Activated naive CD4-positive, alpha-beta T cell treated with anti-CD3 and anti-CD28 coated beads, Interleukin-2, amount 50 U/mL, for 24 hours (primary cell): ENCODE measurements around the gene LCE2C.
"Not testable (repeated sequence)": the region's sequence is repeated elsewhere in the genome, so short reads cannot be mapped to it uniquely, and the experiment has no call there.

ENCODE experiments used
- H3K27ac Mint-ChIP-seq: one replicate; pipeline ENCODE4 v1.8.0; 2021; ENCODE audit warnings: mild to moderate bottlenecking, mixed read lengths
- H3K27me3 Mint-ChIP-seq: one replicate; pipeline ENCODE4 v1.8.0; 2021; ENCODE audit warnings: mixed read lengths
- H3K36me3 Mint-ChIP-seq: one replicate; pipeline ENCODE4 v1.8.0; 2021; ENCODE audit warnings: mixed read lengths
- H3K4me1 Mint-ChIP-seq: one replicate; pipeline ENCODE4 v1.8.0; 2021; ENCODE audit warnings: mixed read lengths
- H3K4me3 Mint-ChIP-seq: one replicate; pipeline ENCODE4 v1.8.0; 2021; ENCODE audit warnings: mild to moderate bottlenecking, mixed read lengths
- H3K9me3 Mint-ChIP-seq: one replicate; pipeline ENCODE4 v1.8.0; 2021; ENCODE audit warnings: mixed read lengths

Gene LCE2C

GRCh38 chr1:152674983-152675382 lies at the start of gene LCE2C:
Gene LCE2C (plus strand): TSS chr1:152675279. CDS start chr1:152676016, 737 bp downstream.
- not testable (repeated sequence) for H3K9me3 Mint-ChIP-seq, H3K4me1 Mint-ChIP-seq, H3K27ac Mint-ChIP-seq, H3K36me3 Mint-ChIP-seq, H3K4me3 Mint-ChIP-seq
- peaks cover 16% of the 10 kb centered on the region for H3K27me3 Mint-ChIP-seq

- H3K27ac Mint-ChIP-seq = no peak overlapping the region
- no peaks in the 10 kb centered on the region for H3K36me3 Mint-ChIP-seq
- no peaks in the 10 kb centered on the region for H3K4me1 Mint-ChIP-seq
- H3K27me3 Mint-ChIP-seq = peaks cover 31% of the 10 kb centered on the region
- H3K4me3 Mint-ChIP-seq = no peak overlapping the region
- H3K9me3 Mint-ChIP-seq = no peaks in the 10 kb centered on the region
Observed at GRCh38 chr1:152626744-152627143, 48.3 kb upstream of the LCE2C start.

- no peak overlapping the region for H3K4me3 Mint-ChIP-seq
- H3K27ac Mint-ChIP-seq = no peak overlapping the region
- no peaks in the 10 kb centered on the region for H3K9me3 Mint-ChIP-seq
- peaks cover 25% of the 10 kb centered on the region for H3K27me3 Mint-ChIP-seq
- H3K36me3 Mint-ChIP-seq = no peaks in the 10 kb centered on the region
- H3K4me1 Mint-ChIP-seq = no peaks in the 10 kb centered on the region
Observed at GRCh38 chr1:152630596-152630995, 44.5 kb upstream of the LCE2C start.

GRCh38 chr1:152640351-152640750 lies 34.7 kb upstream of the LCE2C start:
- H3K4me1 Mint-ChIP-seq = no peaks in the 10 kb centered on the region
- H3K4me3 Mint-ChIP-seq = no peak overlapping the region
- H3K9me3 Mint-ChIP-seq = peaks cover 8% of the 10 kb centered on the region
- peaks cover 10% of the 10 kb centered on the region for H3K27me3 Mint-ChIP-seq
- H3K36me3 Mint-ChIP-seq = no peaks in the 10 kb centered on the region
- no peak overlapping the region for H3K27ac Mint-ChIP-seq

- Mint-ChIP-seq H3K27ac (no peak overlapping the region), H3K4me3 (no peak overlapping the region), H3K36me3 (no peaks in the 10 kb centered on the region), H3K4me1 (no peaks in the 10 kb centered on the region), H3K27me3 (peaks cover 17% of the 10 kb centered on the region), H3K9me3 (peaks cover 8% of the 10 kb centered on the region)
Observed at GRCh38 chr1:152643945-152644344, 31.1 kb upstream of the LCE2C start.

GRCh38 chr1:152645146-152645545 lies 29.9 kb upstream of the LCE2C start:
- Mint-ChIP-seq H3K9me3 (no peaks in the 10 kb centered on the region), H3K36me3 (no peaks in the 10 kb centered on the region), H3K4me3 (no peak overlapping the region), H3K27me3 (peaks cover 18% of the 10 kb centered on the region), H3K27ac (no peak overlapping the region), H3K4me1 (no peaks in the 10 kb centered on the region)

- no peaks in the 10 kb centered on the region for H3K4me1 Mint-ChIP-seq
- H3K27ac Mint-ChIP-seq = no peak overlapping the region
- H3K27me3 Mint-ChIP-seq = peaks cover 18% of the 10 kb centered on the region
- H3K9me3 Mint-ChIP-seq = no peaks in the 10 kb centered on the region
- no peak overlapping the region for H3K4me3 Mint-ChIP-seq
- no peaks in the 10 kb centered on the region for H3K36me3 Mint-ChIP-seq
Observed at GRCh38 chr1:152646656-152647055, 28.4 kb upstream of the LCE2C start.

- H3K27me3 Mint-ChIP-seq = peaks cover 4% of the 10 kb centered on the region
- H3K4me3 Mint-ChIP-seq = no peak overlapping the region
Observed at GRCh38 chr1:152654110-152654509, 21.0 kb upstream of the LCE2C start.

GRCh38 chr1:152656459-152656858 lies 18.6 kb upstream of the LCE2C start:
- Mint-ChIP-seq H3K27me3 (peaks cover 1% of the 10 kb centered on the region), H3K27ac (no peak overlapping the region), H3K9me3 (no peaks in the 10 kb centered on the region), H3K4me1 (no peaks in the 10 kb centered on the region), H3K4me3 (no peak overlapping the region), H3K36me3 (no peaks in the 10 kb centered on the region)

More at GRCh38 chr1:152654110-152654509, 21.0 kb upstream of the LCE2C start:
- no peaks in the 10 kb centered on the region for H3K9me3 Mint-ChIP-seq
- H3K4me1 Mint-ChIP-seq = no peaks in the 10 kb centered on the region
- H3K27ac Mint-ChIP-seq = no peak overlapping the region
- no peaks in the 10 kb centered on the region for H3K36me3 Mint-ChIP-seq

GRCh38 chr1:152657677-152658076 lies 17.4 kb upstream of the LCE2C start:
- no peak overlapping the region for H3K27ac Mint-ChIP-seq
- H3K9me3 Mint-ChIP-seq = no peaks in the 10 kb centered on the region
- peaks cover 5% of the 10 kb centered on the region for H3K27me3 Mint-ChIP-seq
- no peaks in the 10 kb centered on the region for H3K36me3 Mint-ChIP-seq
- no peak overlapping the region for H3K4me3 Mint-ChIP-seq
- no peaks in the 10 kb centered on the region for H3K4me1 Mint-ChIP-seq

GRCh38 chr1:152658649-152659048 lies 16.4 kb upstream of the LCE2C start:
- Mint-ChIP-seq H3K27me3 (peaks cover 6% of the 10 kb centered on the region), H3K9me3 (no peaks in the 10 kb centered on the region), H3K27ac (no peak overlapping the region), H3K36me3 (no peaks in the 10 kb centered on the region), H3K4me3 (no peak overlapping the region), H3K4me1 (no peaks in the 10 kb centered on the region)

GRCh38 chr1:152663098-152663497 lies 12.0 kb upstream of the LCE2C start, which contains the start of gene LCE2D:
Gene LCE2D (plus strand): TSS chr1:152663380. CDS start chr1:152664106, 726 bp downstream.
- peaks cover 7% of the 10 kb centered on the region for H3K27me3 Mint-ChIP-seq
- H3K36me3 Mint-ChIP-seq = no peaks in the 10 kb centered on the region
- H3K27ac Mint-ChIP-seq = no peak within 1 kb of the TSS
- no peaks in the 10 kb centered on the region for H3K9me3 Mint-ChIP-seq
- no peaks in the 10 kb centered on the region for H3K4me1 Mint-ChIP-seq
- H3K4me3 Mint-ChIP-seq = no peak within 1 kb of the TSS

GRCh38 chr1:152666171-152666570 lies 8.9 kb upstream of the LCE2C start:
- not testable (repeated sequence) for H3K9me3 Mint-ChIP-seq, H3K27ac Mint-ChIP-seq, H3K4me3 Mint-ChIP-seq, H3K36me3 Mint-ChIP-seq, H3K4me1 Mint-ChIP-seq
- peaks cover 14% of the 10 kb centered on the region for H3K27me3 Mint-ChIP-seq

GRCh38 chr1:152667648-152668047 lies 7.4 kb upstream of the LCE2C start:
- no peaks in the 10 kb centered on the region for H3K9me3 Mint-ChIP-seq
- H3K27ac Mint-ChIP-seq = no peak overlapping the region
- H3K4me1 Mint-ChIP-seq = no peaks in the 10 kb centered on the region
- no peaks in the 10 kb centered on the region for H3K36me3 Mint-ChIP-seq
- H3K27me3 Mint-ChIP-seq = peaks cover 13% of the 10 kb centered on the region
- H3K4me3 Mint-ChIP-seq = no peak overlapping the region

GRCh38 chr1:152673016-152673415 lies 2.1 kb upstream of the LCE2C start:
- Mint-ChIP-seq H3K27me3 (peaks cover 14% of the 10 kb centered on the region), H3K27ac (no peak overlapping the region), H3K36me3 (no peaks in the 10 kb centered on the region), H3K4me3 (no peak overlapping the region), H3K9me3 (no peaks in the 10 kb centered on the region), H3K4me1 (no peaks in the 10 kb centered on the region)

- Mint-ChIP-seq H3K27ac (no peak overlapping the region), H3K36me3 (no peaks in the 10 kb centered on the region), H3K4me1 (no peaks in the 10 kb centered on the region), H3K4me3 (no peak overlapping the region), H3K27me3 (peaks cover 18% of the 10 kb centered on the region), H3K9me3 (no peaks in the 10 kb centered on the region)
Observed at GRCh38 chr1:152679459-152679858, 4.4 kb downstream of the LCE2C start.

- Mint-ChIP-seq H3K27ac (no peak overlapping the region), H3K36me3 (no peaks in the 10 kb centered on the region), H3K9me3 (no peaks in the 10 kb centered on the region), H3K27me3 (peaks cover 16% of the 10 kb centered on the region), H3K4me3 (no peak overlapping the region), H3K4me1 (no peaks in the 10 kb centered on the region)
Observed at GRCh38 chr1:152681616-152682015, 6.5 kb downstream of the LCE2C start.
